BJ (cell line): Measurements from ENCODE around the gene SYTL1. TPM values are rescaled to one million over a fixed set of nuclear protein-coding genes. Genes with fewer than 3 reads are reported as not detected.

Source experiments
- CTCF ChIA-PET: fragments of 350-600 bp; formaldehyde crosslinking; extraction: SDS; loops from one replicate; lab custom pipeline; 2021; ENCODE audit warnings: antibody characterized with exemption, inconsistent platforms; lab: Yijun Ruan, JAX
- POLR2A ChIA-PET: fragments of 300-600 bp; sonication (Branson Sonifier 250); formaldehyde crosslinking; extraction: SDS; loops from one replicate; lab custom pipeline; 2021; ENCODE audit warnings: antibody characterized with exemption; lab: Charles Lee
- DNase-seq: peaks from one replicate; pipeline ENCODE4 v3.0.0-alpha.2; 2011; ENCODE audit warnings: low read depth
- H3K27me3 ChIP-seq: 2 replicates; pipeline ENCODE4 v1.6.0; 2011; ENCODE audit warnings: low read length; ENCODE audit not compliant: control insufficient read depth, insufficient read depth
- H3K36me3 ChIP-seq: 2 replicates; pipeline ENCODE4 v1.5.1; 2011; ENCODE audit warnings: low read length; ENCODE audit not compliant: control insufficient read depth, insufficient read depth
- H3K4me3 ChIP-seq: 2 replicates; pipeline ENCODE4 v1.5.1; 2011; ENCODE audit warnings: low read depth, mild to moderate bottlenecking, control low read depth, low read length
- polyA plus RNA-seq: library from polyadenylated mRNA; depleted of rRNA; stranded (reverse); fragments of >200 nt; gene quantifications from 2 replicates; pipeline ENCODE4 v1.2.3, GENCODE V29; 2011
- TF ChIP-seq, protein P1 (sequence below): IDR thresholded peaks from 2 replicates; pipeline ENCODE4 v1.5.1; 2011; ENCODE audit warnings: low read depth, mild to moderate bottlenecking, control low read depth, inconsistent platforms, low read length, moderate library complexity; ENCODE audit not compliant: insufficient read depth

Gene SYTL1
- polyA plus RNA-seq, 1 experiment: 0.23 TPM

DNA sequence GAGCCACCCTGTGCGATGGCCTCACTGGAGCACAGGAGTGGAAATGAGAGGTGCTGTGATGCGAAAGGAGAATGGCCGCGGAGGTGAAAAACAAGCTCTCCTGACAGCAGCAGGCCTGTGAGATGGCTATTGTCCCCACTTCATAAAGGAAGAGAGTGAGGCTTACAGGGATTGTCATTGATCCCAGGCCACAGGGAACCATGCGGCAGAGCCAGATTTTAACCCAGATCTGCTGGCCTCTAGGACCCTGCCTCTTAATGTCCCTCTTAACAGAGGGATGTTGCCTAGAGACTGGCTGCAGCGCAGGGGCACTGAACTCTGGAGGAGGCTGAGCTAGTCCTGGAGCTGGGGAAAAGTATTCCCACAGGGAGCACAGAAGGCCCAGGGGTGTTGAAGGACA, 3.1 kb upstream of the SYTL1 start:
- Histone ChIP-seq H3K36me3 (peaks cover 23% of the 10 kb centered on the region), H3K4me3 (no peak overlapping the region), H3K27me3 (no peaks in the 10 kb centered on the region)
- DNase-seq: no peak
- ChIA-PET CTCF (interaction anchor here (1.2 to 1.5 kb wide), 2 partner anchors 19 to 39 kb away, joined by 3 to 7 read pairs; no protein-coding TSS in a partner anchor), POLR2A (no interaction called here)
- TF ChIP-seq, protein P1, sequence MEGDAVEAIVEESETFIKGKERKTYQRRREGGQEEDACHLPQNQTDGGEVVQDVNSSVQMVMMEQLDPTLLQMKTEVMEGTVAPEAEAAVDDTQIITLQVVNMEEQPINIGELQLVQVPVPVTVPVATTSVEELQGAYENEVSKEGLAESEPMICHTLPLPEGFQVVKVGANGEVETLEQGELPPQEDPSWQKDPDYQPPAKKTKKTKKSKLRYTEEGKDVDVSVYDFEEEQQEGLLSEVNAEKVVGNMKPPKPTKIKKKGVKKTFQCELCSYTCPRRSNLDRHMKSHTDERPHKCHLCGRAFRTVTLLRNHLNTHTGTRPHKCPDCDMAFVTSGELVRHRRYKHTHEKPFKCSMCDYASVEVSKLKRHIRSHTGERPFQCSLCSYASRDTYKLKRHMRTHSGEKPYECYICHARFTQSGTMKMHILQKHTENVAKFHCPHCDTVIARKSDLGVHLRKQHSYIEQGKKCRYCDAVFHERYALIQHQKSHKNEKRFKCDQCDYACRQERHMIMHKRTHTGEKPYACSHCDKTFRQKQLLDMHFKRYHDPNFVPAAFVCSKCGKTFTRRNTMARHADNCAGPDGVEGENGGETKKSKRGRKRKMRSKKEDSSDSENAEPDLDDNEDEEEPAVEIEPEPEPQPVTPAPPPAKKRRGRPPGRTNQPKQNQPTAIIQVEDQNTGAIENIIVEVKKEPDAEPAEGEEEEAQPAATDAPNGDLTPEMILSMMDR: no peak

DNA sequence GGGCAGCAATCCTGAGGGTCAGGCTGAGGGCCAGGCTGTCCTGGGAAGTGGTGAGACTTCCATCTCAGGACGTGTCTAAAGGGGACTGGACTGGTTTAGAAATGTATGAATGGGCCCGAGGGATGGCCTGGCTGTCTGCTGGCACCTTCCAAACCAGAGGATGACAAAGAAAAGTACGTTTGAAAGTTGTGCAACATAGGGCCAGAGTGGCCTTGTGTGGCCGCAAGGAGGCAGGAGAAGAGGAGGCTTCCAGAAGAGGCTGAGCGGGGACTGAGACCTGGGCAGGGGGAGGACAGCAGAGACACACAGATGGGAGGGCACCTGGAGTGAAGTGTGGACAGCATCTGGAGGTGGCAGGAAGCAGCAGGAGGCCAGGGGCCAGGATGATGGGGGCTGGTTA, 2.6 kb upstream of the SYTL1 start:
- Histone ChIP-seq H3K36me3 (peaks cover 19% of the 10 kb centered on the region), H3K4me3 (no peak overlapping the region), H3K27me3 (no peaks in the 10 kb centered on the region)
- no peak for DNase-seq
- POLR2A ChIA-PET: no interaction called here
- TF ChIP-seq, protein P1: no peak
- CTCF ChIA-PET: interaction anchor here (1.2 to 3.3 kb wide), 3 partner anchors 12 to 40 kb away, joined by 3 to 10 read pairs (median 7); no protein-coding TSS in a partner anchor

DNA sequence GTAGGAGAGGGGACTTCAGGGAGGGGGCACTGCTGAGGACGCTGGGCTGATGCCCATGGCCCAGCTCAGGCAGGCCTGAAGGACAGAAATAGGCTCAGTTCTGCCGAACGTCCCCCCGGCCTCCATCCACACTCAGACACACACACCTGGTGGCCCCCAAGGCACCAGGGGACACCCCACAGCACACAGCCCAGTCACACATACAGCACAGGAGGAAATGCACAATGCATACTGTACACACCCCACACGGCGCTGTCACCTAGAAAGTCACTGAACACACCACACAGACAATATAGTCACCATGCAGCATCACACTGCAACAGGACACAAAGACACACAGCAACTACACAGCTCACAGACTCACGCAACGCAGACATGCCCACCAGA, 562 bp downstream of the SYTL1 start:
- POLR2A ChIA-PET: no interaction called here
- H3K4me3 ChIP-seq: no peak overlapping the region
- CTCF ChIA-PET: interaction anchor here (0.6 to 7.1 kb wide), 8 partner anchors 9 to 297 kb away, joined by 3 to 54 read pairs (median 4); partner anchors contain the start of gene MAP3K6
- no peak for DNase-seq
- H3K36me3 ChIP-seq: no peaks in the 10 kb centered on the region
- H3K27me3 ChIP-seq: no peaks in the 10 kb centered on the region
- TF ChIP-seq, protein P1: no peak

DNA sequence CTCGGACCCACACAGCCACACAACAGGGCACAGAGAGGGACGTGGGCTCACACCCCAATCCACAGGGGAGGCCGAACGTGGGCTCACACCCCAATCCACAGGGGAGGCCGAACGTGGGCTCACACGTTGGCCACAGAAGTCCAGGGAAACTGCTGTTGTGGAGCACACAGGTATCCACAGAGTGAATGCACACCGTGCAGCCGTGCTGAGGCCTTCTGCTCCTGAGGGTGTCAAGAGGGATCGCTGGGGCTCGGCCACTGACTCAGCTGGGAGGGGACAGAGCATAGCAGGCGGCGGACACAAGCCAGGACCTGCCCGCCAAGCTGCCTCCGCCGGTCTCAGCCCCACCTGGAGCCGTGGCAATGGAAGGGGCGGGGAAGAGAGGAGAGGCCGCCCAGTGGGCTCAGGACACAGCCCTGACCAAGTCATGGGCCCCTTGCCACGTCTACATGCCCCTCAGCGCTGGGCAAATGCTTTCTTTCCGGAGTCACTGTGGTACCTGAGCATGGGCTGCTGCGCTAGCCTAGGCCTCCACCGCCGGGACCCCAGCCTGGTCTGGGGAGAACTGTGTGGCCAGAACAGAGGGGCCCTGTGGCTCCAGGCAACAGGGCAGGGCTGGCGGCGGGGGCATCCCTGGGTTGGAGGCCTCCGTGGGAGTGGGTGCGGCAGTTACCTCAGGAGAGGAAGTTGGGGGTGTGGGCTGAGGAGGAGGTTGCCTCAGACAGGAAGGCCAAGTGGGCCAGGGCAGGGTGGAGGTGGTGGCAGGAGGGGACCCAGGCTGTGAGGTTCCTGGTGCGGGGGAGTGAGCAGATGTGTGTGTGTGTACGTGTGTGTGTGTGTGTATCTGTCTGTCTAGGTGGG, 1.2 kb downstream of the SYTL1 start:
- DNase-seq: no peak
- H3K27me3 ChIP-seq: no peaks in the 10 kb centered on the region
- ChIA-PET CTCF (interaction anchor here (1.4 to 7.1 kb wide), 3 partner anchors 10 to 43 kb away, joined by 4 to 54 read pairs (median 5); partner anchors contain the start of gene MAP3K6), POLR2A (no interaction called here)
- H3K4me3 ChIP-seq: no peak overlapping the region
- TF ChIP-seq, protein P1: no peak
- no peaks in the 10 kb centered on the region for H3K36me3 ChIP-seq

DNA sequence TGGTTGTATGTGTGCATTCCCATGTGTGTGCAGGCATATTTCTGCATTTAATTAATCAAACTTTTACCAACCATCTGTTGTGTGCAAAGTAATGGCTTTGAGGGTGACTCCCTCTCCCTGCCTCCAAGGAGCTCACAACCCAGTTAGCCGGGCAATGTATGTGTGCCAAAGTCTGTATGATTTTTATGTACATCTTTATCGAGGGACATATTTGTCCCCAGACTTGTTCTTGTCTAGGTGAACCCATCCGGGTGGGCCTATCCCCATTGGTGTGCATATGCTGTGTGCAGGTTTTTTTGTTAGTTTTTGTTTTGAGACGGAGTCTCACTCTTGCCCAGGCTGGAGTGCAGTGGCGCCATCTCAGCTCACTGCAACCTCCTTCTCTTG, 1.8 kb downstream of the SYTL1 start:
- H3K27me3 ChIP-seq: no peaks in the 10 kb centered on the region
- DNase-seq: no peak
- no peaks in the 10 kb centered on the region for H3K36me3 ChIP-seq
- H3K4me3 ChIP-seq: no peak overlapping the region
- CTCF ChIA-PET: interaction anchor here (7.1 kb wide), 1 partner anchor 11 kb away, joined by 54 read pairs; no protein-coding TSS in a partner anchor
- TF ChIP-seq, protein P1: no peak
- POLR2A ChIA-PET: no interaction called here
